SHP77 treated with DMSO at 0.1 percent for 48 hours (cell line): Measurements from ENCODE around the gene PYURF.
"Not testable (repeated sequence)": the region's sequence is repeated elsewhere in the genome, so short reads cannot be mapped to it uniquely, and the experiment has no call there.

Experiments
- DNase-seq: peaks from one replicate; lab custom pipeline; 2025; lab: John Stamatoyannopoulos, UW

Gene PYURF

GRCh38 chr4:88523325-88524129 lies at the start of gene PYURF:
PYURF (minus strand) TSS chr4:88523776; CDS start chr4:88523700, 76 bp downstream.
- DNase-seq = peak; percentile 34

- DNase-seq = no peak
These were observed 46.4 kb upstream of the PYURF start for GRCh38 chr4:88570001-88570400.

- no peak for DNase-seq
These were observed 44.0 kb upstream of the PYURF start for GRCh38 chr4:88567591-88567990.

- DNase-seq = no peak
These were observed 26.2 kb upstream of the PYURF start for GRCh38 chr4:88549815-88550214.

- not testable (repeated sequence) for DNase-seq
These were observed 15.9 kb upstream of the PYURF start for GRCh38 chr4:88539322-88540068.

- DNase-seq = no peak
These were observed 14.1 kb upstream of the PYURF start for GRCh38 chr4:88537709-88538108.

- no peak for DNase-seq
These were observed 11.6 kb upstream of the PYURF start for GRCh38 chr4:88535090-88535755.

- DNase-seq = no peak
These were observed 10.6 kb upstream of the PYURF start for GRCh38 chr4:88533937-88534750.

GRCh38 chr4:88533088-88533790 lies 9.7 kb upstream of the PYURF start:
- no peak for DNase-seq

GRCh38 chr4:88531549-88531948 lies 8.0 kb upstream of the PYURF start:
- no peak for DNase-seq

- no peak for DNase-seq
These were observed 5.3 kb upstream of the PYURF start for GRCh38 chr4:88528861-88529260.

GRCh38 chr4:88527787-88528186 lies 4.2 kb upstream of the PYURF start:
- DNase-seq = no peak

GRCh38 chr4:88526221-88526815 lies 2.7 kb upstream of the PYURF start:
- DNase-seq = no peak

- DNase-seq = no peak
These were observed 595 bp upstream of the PYURF start for GRCh38 chr4:88524171-88524570.

GRCh38 chr4:88522702-88523324 lies 763 bp downstream of the PYURF start:
- no peak for DNase-seq

- DNase-seq = no peak
These were observed 4.7 kb downstream of the PYURF start for GRCh38 chr4:88518911-88519310.

GRCh38 chr4:88517825-88518224 lies 5.8 kb downstream of the PYURF start:
- DNase-seq = no peak

GRCh38 chr4:88516746-88517145 lies 6.8 kb downstream of the PYURF start:
- no peak for DNase-seq

GRCh38 chr4:88514557-88515511 lies 8.7 kb downstream of the PYURF start:
- peak; percentile 9 for DNase-seq
